ENCODE data around the gene DDC. TPM values are rescaled to one million over a fixed set of nuclear protein-coding genes. Genes with fewer than 3 reads are reported as not detected.

The DDC gene
- total RNA-seq, 1 experiment from 2014 or later: 87.0 TPM

GRCh38 chr7:50423860-50424259 is 141.3 kb downstream of the DDC start:
- no peak overlapping the region for H3K4me3 Mint-ChIP-seq (ENCODE audit: unreplicated experiment)
- peaks cover 29% of the 10 kb centered on the region for H3K4me1 ChIP-seq
- TF ChIP-seq CTCF (IDR thresholded peaks at IDR 0.05; ENCODE audit: insufficient read depth in 1 of 2, low read depth in 1 of 2, low read length in 1 of 2, severe bottlenecking in 1 of 2, unreplicated experiment in 1 of 2): no peak
- H3K4me1 Mint-ChIP-seq (ENCODE audit: low read depth, unreplicated experiment): peaks cover 35% of the 10 kb centered on the region
- no peak for DNase-seq
- no peaks in the 10 kb centered on the region for H3K27me3 Mint-ChIP-seq (ENCODE audit: insufficient read depth, unreplicated experiment)
- no peak overlapping the region for H3K4me3 ChIP-seq (ENCODE audit: low read depth, low read length)
- ChIA-PET CTCF (no interaction called here), POLR2A (no interaction called here)
- peak overlapping the region; percentile 50 for H3K27ac Mint-ChIP-seq (ENCODE audit: unreplicated experiment)
- H3K27me3 ChIP-seq (replicated peaks; ENCODE audit: control insufficient read depth, insufficient read depth, low read length): no peaks in the 10 kb centered on the region
- no peaks in the 10 kb centered on the region for H3K36me3 ChIP-seq (ENCODE audit: control insufficient read depth, insufficient read depth, low read length)
- peaks cover 6% of the 10 kb centered on the region; the same call in 1 of the 2 replicates for H3K9me3 ChIP-seq
- no TSS peak for BruUV-seq (replicated peaks)
- H3K36me3 Mint-ChIP-seq (ENCODE audit: insufficient read depth, unreplicated experiment): peaks cover 7% of the 10 kb centered on the region
- H3K9me3 Mint-ChIP-seq (ENCODE audit: unreplicated experiment): no peaks in the 10 kb centered on the region
- intact Hi-C loops (cut with micrococcal nuclease; ENCODE audit: unreplicated experiment): no loop called here

- intact Hi-C loops (cut with micrococcal nuclease; ENCODE audit: unreplicated experiment): no loop called here
- Mint-ChIP-seq H3K36me3 (ENCODE audit: insufficient read depth, unreplicated experiment) (peaks cover 3% of the 10 kb centered on the region), H3K4me1 (ENCODE audit: low read depth, unreplicated experiment) (peaks cover 31% of the 10 kb centered on the region), H3K9me3 (ENCODE audit: unreplicated experiment) (no peaks in the 10 kb centered on the region), H3K27me3 (ENCODE audit: insufficient read depth, unreplicated experiment) (no peaks in the 10 kb centered on the region), H3K4me3 (ENCODE audit: unreplicated experiment) (no peak overlapping the region), H3K27ac (ENCODE audit: unreplicated experiment) (no peak overlapping the region)
- TF ChIP-seq CTCF (IDR thresholded peaks at IDR 0.05; ENCODE audit: insufficient read depth in 1 of 2, low read depth in 1 of 2, low read length in 1 of 2, severe bottlenecking in 1 of 2, unreplicated experiment in 1 of 2): no peak
- CTCF ChIA-PET: no interaction called here
- Histone ChIP-seq H3K36me3 (ENCODE audit: control insufficient read depth, insufficient read depth, low read length) (no peaks in the 10 kb centered on the region), H3K4me1 (peaks cover 19% of the 10 kb centered on the region), H3K27me3 (replicated peaks; ENCODE audit: control insufficient read depth, insufficient read depth, low read length) (no peaks in the 10 kb centered on the region), H3K9me3 (peaks cover 6% of the 10 kb centered on the region; the same call in 1 of the 2 replicates), H3K4me3 (ENCODE audit: low read depth, low read length) (no peak overlapping the region)
- no TSS peak for BruUV-seq (replicated peaks)
- no peak for DNase-seq
- POLR2A ChIA-PET: no interaction called here
Observed at GRCh38 chr7:50422858-50423257, 142.3 kb downstream of the DDC start.

- no peak for TF ChIP-seq CTCF (IDR thresholded peaks at IDR 0.05; ENCODE audit: insufficient read depth in 1 of 2, low read depth in 1 of 2, low read length in 1 of 2, severe bottlenecking in 1 of 2, unreplicated experiment in 1 of 2)
- Histone ChIP-seq H3K27me3 (replicated peaks; ENCODE audit: control insufficient read depth, insufficient read depth, low read length) (no peaks in the 10 kb centered on the region), H3K4me1 (peaks cover 4% of the 10 kb centered on the region), H3K36me3 (ENCODE audit: control insufficient read depth, insufficient read depth, low read length) (no peaks in the 10 kb centered on the region), H3K4me3 (ENCODE audit: low read depth, low read length) (no peak overlapping the region), H3K9me3 (peaks cover 3% of the 10 kb centered on the region; the same call in 1 of the 2 replicates)
- Mint-ChIP-seq H3K36me3 (ENCODE audit: insufficient read depth, unreplicated experiment) (no peaks in the 10 kb centered on the region), H3K27me3 (ENCODE audit: insufficient read depth, unreplicated experiment) (no peaks in the 10 kb centered on the region), H3K9me3 (ENCODE audit: unreplicated experiment) (no peaks in the 10 kb centered on the region), H3K27ac (ENCODE audit: unreplicated experiment) (no peak overlapping the region), H3K4me1 (ENCODE audit: low read depth, unreplicated experiment) (peaks cover 14% of the 10 kb centered on the region), H3K4me3 (ENCODE audit: unreplicated experiment) (no peak overlapping the region)
- BruUV-seq (replicated peaks): no TSS peak
- intact Hi-C loops (cut with micrococcal nuclease; ENCODE audit: unreplicated experiment): no loop called here
- ChIA-PET CTCF (no interaction called here), POLR2A (no interaction called here)
- DNase-seq: no peak
Observed at GRCh38 chr7:50421043-50421442, 144.2 kb downstream of the DDC start.

All from Caco-2 (cell line).